ENCODE results near the gene ACTL7A. TPM values are rescaled to one million over a fixed set of nuclear protein-coding genes. Genes with fewer than 3 reads are reported as not detected.

ACTL7A gene
- total RNA-seq = not detected

- no peaks in the 10 kb centered on the region for H3K4me1 ChIP-seq
- H3K36me3 ChIP-seq = peaks cover 0 to 8% (median 0%) of the 10 kb centered on the region in 3 donors
- H3K4me3 ChIP-seq = no peak within 1 kb of the TSS
- H3K9me3 ChIP-seq = no peaks in the 10 kb centered on the region
- DNase-seq (ENCODE audit: low spot score in 2 of 2) = no peak
- WGBS, 2 donors = 92 to 97% methylated on average over 3 of the region's 3 CpGs
- no peaks in the 10 kb centered on the region for H3K27me3 ChIP-seq
- H3K27ac ChIP-seq = no peak within 1 kb of the TSS
- TF ChIP-seq EP300 (IDR thresholded peaks at IDR 0.05) (no peak), CTCF (IDR thresholded peaks at IDR 0.05) (no peak), POLR2A (IDR thresholded peaks at IDR 0.05) (no peak)
Measured at GRCh38 chr9:108861997-108862396, at the start of gene ACTL7A. ACTL7A (plus strand) TSS chr9:108862266; CDS start chr9:108862323, 57 bp downstream.

- Histone ChIP-seq H3K4me1 (peaks cover 0 to 11% (median 0%) of the 10 kb centered on the region in 4 donors), H3K4me3 (no peak overlapping the region), H3K27me3 (no peaks in the 10 kb centered on the region), H3K27ac (peak overlapping the region in 1 of 4 donors; percentile 70), H3K9me3 (no peaks in the 10 kb centered on the region), H3K36me3 (no peaks in the 10 kb centered on the region)
- WGBS, 2 donors = 76% methylated on average over 8 of the region's 8 CpGs
- DNase-seq (ENCODE audit: low spot score in 2 of 2) = no peak
- TF ChIP-seq EP300 (IDR thresholded peaks at IDR 0.05) = no peak
- TF ChIP-seq CTCF (IDR thresholded peaks at IDR 0.05) = no peak
- no peak for TF ChIP-seq POLR2A (IDR thresholded peaks at IDR 0.05)
Measured at GRCh38 chr9:108812396-108813025, 49.6 kb upstream of the ACTL7A start.

- TF ChIP-seq CTCF (IDR thresholded peaks at IDR 0.05) = peak; percentile 24 to 67 (median 43)
- no peak for TF ChIP-seq POLR2A (IDR thresholded peaks at IDR 0.05)
- peak in 1 of 2 donors; percentile 62 for TF ChIP-seq EP300 (IDR thresholded peaks at IDR 0.05)
- WGBS, 2 donors = 88 to 91% methylated on average over 2 of the region's 2 CpGs
- no peaks in the 10 kb centered on the region for H3K27me3 ChIP-seq
- no peak overlapping the region for H3K4me3 ChIP-seq
- no peaks in the 10 kb centered on the region for H3K9me3 ChIP-seq
- peaks cover 0 to 11% (median 0%) of the 10 kb centered on the region in 4 donors for H3K4me1 ChIP-seq
- no peak for DNase-seq (ENCODE audit: low spot score in 2 of 2)
- H3K36me3 ChIP-seq = no peaks in the 10 kb centered on the region
- peak overlapping the region in 2 of 4 donors; percentile 8 to 70 for H3K27ac ChIP-seq
Measured at GRCh38 chr9:108813951-108814601, 48.0 kb upstream of the ACTL7A start.

DNA sequence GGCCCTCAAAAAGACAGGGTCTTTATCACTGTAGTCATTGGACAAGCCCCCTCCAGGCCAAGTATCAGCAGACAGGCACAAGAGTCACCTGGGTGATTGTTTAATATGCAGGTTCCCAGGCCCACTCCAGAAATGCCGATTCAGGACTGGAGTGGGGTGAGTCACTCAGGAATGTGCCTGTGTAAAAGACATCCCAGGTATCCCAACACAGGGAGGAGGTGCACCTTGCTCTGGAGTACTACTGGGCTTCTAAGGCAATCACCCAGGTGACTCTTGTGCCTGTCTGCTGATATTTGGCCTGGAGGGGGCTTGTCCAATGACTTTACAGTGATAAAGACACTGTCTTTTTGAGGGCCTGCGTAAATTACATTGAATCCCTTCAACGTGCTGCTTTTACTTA lies 46.9 kb upstream of the ACTL7A start:
- no peak overlapping the region for H3K27ac ChIP-seq
- H3K27me3 ChIP-seq = no peaks in the 10 kb centered on the region
- WGBS, 2 donors = 89 to 90% methylated on average over 3 of the region's 3 CpGs
- H3K4me3 ChIP-seq = no peak overlapping the region
- no peaks in the 10 kb centered on the region for H3K9me3 ChIP-seq
- peaks cover 0 to 11% (median 0%) of the 10 kb centered on the region in 4 donors for H3K4me1 ChIP-seq
- TF ChIP-seq CTCF (IDR thresholded peaks at IDR 0.05) = no peak
- TF ChIP-seq POLR2A (IDR thresholded peaks at IDR 0.05) = no peak
- no peak for TF ChIP-seq EP300 (IDR thresholded peaks at IDR 0.05)
- H3K36me3 ChIP-seq = no peaks in the 10 kb centered on the region
- DNase-seq (ENCODE audit: low spot score in 2 of 2) = no peak

DNA sequence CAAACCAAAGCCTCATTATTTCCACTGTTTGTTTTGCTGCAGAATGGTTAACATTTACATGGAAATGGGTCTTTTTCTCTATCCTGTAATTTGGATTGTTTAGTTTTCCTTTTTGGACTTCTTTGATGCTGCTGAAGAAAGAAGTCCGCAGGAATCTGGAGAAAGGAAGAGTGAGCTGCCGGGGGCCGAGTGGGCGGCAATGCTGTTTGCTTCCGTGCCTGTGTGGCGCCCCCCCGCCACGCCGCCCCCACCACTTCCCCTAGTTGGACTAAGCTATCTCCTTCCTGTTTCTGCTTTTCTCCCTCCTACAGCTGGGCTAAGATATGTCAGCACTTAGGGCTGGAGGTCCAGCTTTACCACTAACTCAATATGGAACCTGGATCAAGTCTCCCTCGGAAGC lies 46.0 kb upstream of the ACTL7A start:
- 23 to 42% methylated on average over 10 of the region's 10 CpGs for WGBS, 2 donors
- Histone ChIP-seq H3K9me3 (no peaks in the 10 kb centered on the region), H3K27ac (no peak overlapping the region), H3K4me3 (no peak overlapping the region), H3K4me1 (peaks cover 0 to 11% (median 0%) of the 10 kb centered on the region in 4 donors), H3K27me3 (no peaks in the 10 kb centered on the region), H3K36me3 (no peaks in the 10 kb centered on the region)
- TF ChIP-seq CTCF (IDR thresholded peaks at IDR 0.05) = no peak
- no peak for TF ChIP-seq POLR2A (IDR thresholded peaks at IDR 0.05)
- TF ChIP-seq EP300 (IDR thresholded peaks at IDR 0.05) = no peak
- no peak for DNase-seq (ENCODE audit: low spot score in 2 of 2)

All from tibial nerve (tissue), 4 donors.